Stimulated activated naive B cell treated with anti-CD40 and anti-IgM and Interleukin-4, amounts not matched to agents 10 μg/mL and 1 μg/mL and 100 μg/mL, for 72 hours (primary cell): ENCODE results near the gene RGS3.

Source experiments
- ATAC-seq, 2 donors: fragments of 150-1000 bp; cut with Tn5 transposase; replicated peaks; 2 replicates each; pipeline ENCODE4 v1.10.0; 2021; ENCODE audit warnings: moderate library complexity in 1 of 2
- DNase-seq: peaks from one replicate; pipeline ENCODE4 v3.0.0; 2021
- H3K27ac Mint-ChIP-seq: one replicate; pipeline ENCODE4 v1.8.0; 2022; ENCODE audit warnings: mild to moderate bottlenecking, mixed read lengths
- H3K27me3 Mint-ChIP-seq, 2 donors: one replicate each; pipeline ENCODE4 v1.8.0; 2022; ENCODE audit warnings: mixed read lengths in 2 of 2
- H3K36me3 Mint-ChIP-seq, 2 donors: one replicate each; pipeline ENCODE4 v1.8.0; 2022; ENCODE audit warnings: mixed read lengths in 2 of 2, mild to moderate bottlenecking in 1 of 2
- H3K4me1 Mint-ChIP-seq, 2 donors: one replicate each; pipeline ENCODE4 v1.8.0; 2022; ENCODE audit warnings: mixed read lengths in 2 of 2, mild to moderate bottlenecking in 1 of 2
- H3K4me3 Mint-ChIP-seq, 2 donors: one replicate each; pipeline ENCODE4 v1.8.0; 2022; ENCODE audit warnings: mild to moderate bottlenecking in 2 of 2, mixed read lengths in 2 of 2, moderate library complexity in 1 of 2
- H3K9me3 Mint-ChIP-seq, 2 donors: one replicate each; pipeline ENCODE4 v1.8.0; 2022; ENCODE audit warnings: mixed read lengths in 2 of 2, mild to moderate bottlenecking in 1 of 2

The RGS3 gene

DNA sequence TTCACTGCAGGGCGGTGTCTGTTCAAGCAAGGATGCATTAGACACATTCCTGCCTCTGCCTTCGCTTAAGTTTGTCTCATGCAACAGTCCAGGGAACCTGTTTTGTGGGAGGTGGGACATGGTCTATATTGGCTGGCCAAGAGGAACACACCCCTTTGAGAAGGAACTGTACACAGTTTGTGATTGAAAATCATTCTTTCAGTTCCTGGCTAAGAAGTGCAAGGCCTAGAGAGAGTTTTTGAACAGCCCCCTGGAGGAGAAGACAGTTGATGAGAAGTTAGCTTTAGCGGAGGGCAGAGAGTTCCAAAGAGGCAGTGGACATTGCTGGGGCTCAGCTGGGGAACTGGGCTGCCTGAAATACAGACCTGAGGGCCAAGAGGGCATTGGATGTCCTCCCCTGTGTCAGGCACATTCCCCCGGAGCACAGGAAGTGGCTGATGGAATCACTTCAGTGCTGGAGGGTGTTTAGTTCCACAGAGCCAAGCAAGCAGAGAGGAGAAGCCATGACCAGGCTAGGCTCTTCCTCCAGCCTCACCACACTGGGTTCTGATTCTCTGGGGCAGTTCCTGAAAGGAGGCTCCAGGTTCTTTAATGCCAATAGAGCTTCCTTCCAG is 66.6 kb downstream of the RGS3 start:
- H3K27ac Mint-ChIP-seq = no peak overlapping the region
- no peak for ATAC-seq
- no peak for DNase-seq
- H3K27me3 Mint-ChIP-seq = no peaks in the 10 kb centered on the region
- no peaks in the 10 kb centered on the region for H3K9me3 Mint-ChIP-seq
- peaks cover 16 to 22% of the 10 kb centered on the region in 2 donors for H3K4me1 Mint-ChIP-seq
- no peak overlapping the region for H3K4me3 Mint-ChIP-seq
- no peaks in the 10 kb centered on the region for H3K36me3 Mint-ChIP-seq

DNA sequence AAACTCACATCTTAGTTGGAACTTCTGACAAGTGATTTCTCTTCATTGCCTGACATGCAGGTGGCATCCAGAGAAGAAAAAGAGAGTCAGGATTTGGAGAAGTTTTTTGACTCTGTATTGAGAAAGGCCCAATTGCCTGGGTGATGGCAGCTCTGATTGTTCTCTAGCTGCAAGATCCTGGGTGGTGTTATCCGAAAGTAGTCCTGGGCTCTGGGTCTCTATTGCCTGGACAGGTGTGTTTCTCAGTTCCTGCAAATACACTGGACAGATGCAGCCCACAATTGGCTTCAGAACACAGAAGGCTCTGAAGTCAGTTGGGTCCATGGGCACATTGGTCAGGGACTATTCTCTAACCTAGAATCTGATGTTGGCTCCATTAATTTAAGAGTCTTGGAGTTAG is 67.4 kb downstream of the RGS3 start:
- no peak for DNase-seq
- H3K4me1 Mint-ChIP-seq = peaks cover 12 to 21% of the 10 kb centered on the region in 2 donors
- no peaks in the 10 kb centered on the region for H3K36me3 Mint-ChIP-seq
- no peak overlapping the region for H3K4me3 Mint-ChIP-seq
- no peaks in the 10 kb centered on the region for H3K27me3 Mint-ChIP-seq
- ATAC-seq = no peak
- H3K9me3 Mint-ChIP-seq = no peaks in the 10 kb centered on the region
- no peak overlapping the region for H3K27ac Mint-ChIP-seq

DNA sequence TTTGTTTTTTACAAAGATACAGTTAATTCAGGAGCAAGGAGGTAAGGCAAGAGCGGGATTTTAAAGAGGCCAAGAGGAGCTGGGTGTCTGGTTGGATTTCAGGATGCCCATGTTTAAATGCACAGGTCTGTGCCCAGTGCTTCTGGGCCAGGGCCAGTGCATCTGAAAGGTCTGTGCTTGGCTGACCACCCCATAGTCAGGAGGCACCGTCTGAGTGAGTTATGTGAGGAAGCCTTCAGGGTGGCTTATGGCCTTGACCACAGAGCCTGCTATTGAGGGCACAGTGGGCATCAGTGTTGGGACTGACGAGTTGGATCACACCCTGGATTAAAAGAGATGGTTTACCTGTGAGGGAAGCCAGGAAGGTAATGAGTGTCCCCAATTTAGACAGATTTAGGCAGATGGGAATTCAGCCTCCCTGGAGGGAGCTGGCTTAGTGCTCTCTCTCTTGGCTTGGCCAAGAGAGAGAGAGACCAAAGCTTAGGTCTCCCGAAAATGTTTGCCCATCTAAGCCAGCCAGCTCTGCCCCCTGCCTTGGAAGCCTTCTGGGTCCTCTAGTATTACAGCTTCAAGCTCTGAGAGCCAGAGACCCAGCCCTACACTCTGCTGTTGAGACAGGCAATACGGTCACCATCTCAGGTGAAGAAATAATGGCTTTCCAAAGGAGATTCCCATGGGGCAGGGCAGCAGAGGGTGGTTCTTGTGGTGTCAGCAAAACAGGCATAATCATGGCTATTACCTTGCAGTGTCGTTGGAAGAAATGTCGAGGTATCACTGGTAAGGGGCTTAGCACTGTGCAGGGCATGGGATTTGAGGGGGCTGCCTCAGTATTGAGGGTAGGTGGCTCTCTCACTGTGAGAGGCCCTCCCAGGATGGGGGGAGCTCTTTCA is 68.6 kb downstream of the RGS3 start:
- Mint-ChIP-seq H3K4me3 (no peak overlapping the region), H3K27ac (no peak overlapping the region), H3K4me1 (peaks cover 8 to 17% of the 10 kb centered on the region in 2 donors), H3K9me3 (no peaks in the 10 kb centered on the region), H3K27me3 (no peaks in the 10 kb centered on the region), H3K36me3 (peaks cover 2% of the 10 kb centered on the region in 2 donors)
- DNase-seq (no peak), ATAC-seq (no peak)

DNA sequence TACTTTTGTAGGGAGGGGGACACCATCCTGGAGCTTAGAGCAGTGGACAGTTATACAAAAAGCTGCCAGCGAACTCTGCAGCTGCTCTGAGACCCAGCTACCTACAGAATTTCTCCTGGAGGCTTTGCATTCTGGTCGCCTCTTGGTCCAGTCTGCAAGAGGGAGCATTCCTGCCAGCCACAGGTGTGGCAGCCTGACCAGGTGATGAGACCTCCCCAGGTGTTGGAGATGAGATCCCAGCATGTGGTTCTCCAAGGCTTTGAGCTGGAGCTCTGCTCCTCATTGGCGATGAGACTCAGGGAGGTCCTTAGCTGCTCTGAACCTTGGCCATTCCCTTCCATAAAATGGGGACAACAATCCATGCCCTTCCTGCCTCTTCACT is 69.3 kb downstream of the RGS3 start:
- no peaks in the 10 kb centered on the region for H3K27me3 Mint-ChIP-seq
- DNase-seq (no peak), ATAC-seq (no peak)
- H3K36me3 Mint-ChIP-seq = peaks cover 3 to 4% of the 10 kb centered on the region in 2 donors
- no peak overlapping the region for H3K4me3 Mint-ChIP-seq
- H3K27ac Mint-ChIP-seq = no peak overlapping the region
- H3K4me1 Mint-ChIP-seq = peaks cover 3 to 11% of the 10 kb centered on the region in 2 donors
- H3K9me3 Mint-ChIP-seq = no peaks in the 10 kb centered on the region

DNA sequence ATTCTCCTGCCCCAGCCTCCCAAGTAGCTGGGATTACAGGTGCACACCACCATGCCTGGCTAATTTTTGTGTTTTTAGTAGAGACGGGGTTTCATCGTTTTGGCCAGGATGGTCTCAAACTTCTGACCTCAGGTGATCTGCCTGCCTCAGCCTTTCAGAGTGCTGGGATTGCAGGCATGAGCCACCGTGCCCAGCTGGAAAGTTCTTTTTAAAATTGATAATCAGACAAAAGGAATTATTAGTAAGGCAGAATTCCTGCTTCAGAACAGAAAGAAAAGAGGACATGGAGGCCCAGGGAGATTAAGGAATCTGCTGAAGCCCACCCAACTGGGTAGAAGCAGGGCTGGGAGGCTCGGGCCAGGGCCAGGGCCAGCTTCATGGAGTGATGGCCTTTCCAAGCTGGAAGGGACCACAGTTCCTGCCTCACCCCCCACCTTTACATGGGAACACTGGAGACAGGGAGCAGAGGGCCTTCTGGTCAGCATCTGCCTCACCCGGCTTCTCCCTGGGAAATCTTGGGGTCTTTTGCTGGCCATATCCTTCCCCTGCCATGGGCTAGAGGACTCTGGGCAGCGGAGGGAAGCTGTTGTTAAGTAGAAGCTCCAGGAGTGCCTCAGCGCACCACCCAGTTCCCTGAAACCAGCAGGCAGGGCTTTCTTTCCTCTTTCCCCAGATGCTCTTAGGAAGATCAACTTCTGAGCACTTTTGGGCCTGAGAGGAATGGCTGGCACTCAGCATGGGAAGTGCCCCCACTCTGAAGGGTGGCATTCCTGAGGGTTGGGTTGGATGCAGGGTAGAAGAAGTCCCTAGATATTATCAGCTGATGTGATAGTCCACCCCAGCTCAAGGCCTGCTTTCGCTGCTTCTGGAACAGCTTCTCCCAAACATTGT is 70.1 kb downstream of the RGS3 start:
- H3K36me3 Mint-ChIP-seq = peaks cover 3 to 4% of the 10 kb centered on the region in 2 donors
- no peak overlapping the region for H3K4me3 Mint-ChIP-seq
- ATAC-seq (no peak), DNase-seq (no peak)
- H3K9me3 Mint-ChIP-seq = no peaks in the 10 kb centered on the region
- no peaks in the 10 kb centered on the region for H3K27me3 Mint-ChIP-seq
- H3K4me1 Mint-ChIP-seq = peaks cover 1 to 5% of the 10 kb centered on the region in 2 donors
- no peak overlapping the region for H3K27ac Mint-ChIP-seq

DNA sequence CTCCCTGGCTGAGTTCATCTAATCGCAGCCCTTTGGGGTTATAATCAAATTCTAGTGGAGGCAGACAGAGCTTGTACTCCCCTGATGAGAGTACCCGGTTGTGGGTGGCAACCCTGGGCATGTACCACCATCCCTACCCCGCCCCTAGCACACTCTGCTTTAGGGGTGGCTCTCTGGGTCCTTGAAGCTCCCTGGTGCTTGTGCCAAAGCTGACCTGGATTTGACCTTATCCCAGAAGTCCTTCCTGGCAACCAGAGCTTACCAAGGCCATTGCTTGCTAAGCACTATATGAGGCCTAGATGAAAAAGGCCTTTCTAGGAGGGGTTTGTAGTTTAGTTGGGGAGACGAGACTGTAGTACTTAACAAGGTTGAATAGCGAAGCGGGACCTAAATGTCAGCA is 72.2 kb downstream of the RGS3 start:
- Mint-ChIP-seq H3K27me3 (no peaks in the 10 kb centered on the region), H3K4me3 (no peak overlapping the region), H3K36me3 (peaks cover 3 to 4% of the 10 kb centered on the region in 2 donors), H3K4me1 (peaks cover 0 to 1% of the 10 kb centered on the region in 2 donors), H3K27ac (no peak overlapping the region), H3K9me3 (no peaks in the 10 kb centered on the region)
- ATAC-seq (no peak), DNase-seq (no peak)

DNA sequence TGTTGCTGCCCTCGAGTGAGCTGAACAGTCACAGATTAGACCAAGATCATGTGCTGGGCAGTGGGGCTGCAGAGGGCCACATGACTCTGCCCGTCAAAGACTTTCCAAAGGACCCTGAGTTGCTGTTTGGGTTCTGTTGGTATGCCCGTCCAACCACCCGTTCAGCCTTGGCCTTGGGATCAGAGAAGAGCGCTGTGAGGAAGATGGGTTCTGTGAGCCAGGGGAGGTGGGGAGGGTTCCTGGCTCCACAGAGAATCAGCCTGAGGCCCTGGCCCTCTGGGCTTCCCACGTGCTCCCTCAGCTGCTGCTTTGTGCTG is 72.6 kb downstream of the RGS3 start:
- Mint-ChIP-seq H3K36me3 (peaks cover 3 to 4% of the 10 kb centered on the region in 2 donors), H3K27ac (no peak overlapping the region)
- no peak for ATAC-seq

DNA sequence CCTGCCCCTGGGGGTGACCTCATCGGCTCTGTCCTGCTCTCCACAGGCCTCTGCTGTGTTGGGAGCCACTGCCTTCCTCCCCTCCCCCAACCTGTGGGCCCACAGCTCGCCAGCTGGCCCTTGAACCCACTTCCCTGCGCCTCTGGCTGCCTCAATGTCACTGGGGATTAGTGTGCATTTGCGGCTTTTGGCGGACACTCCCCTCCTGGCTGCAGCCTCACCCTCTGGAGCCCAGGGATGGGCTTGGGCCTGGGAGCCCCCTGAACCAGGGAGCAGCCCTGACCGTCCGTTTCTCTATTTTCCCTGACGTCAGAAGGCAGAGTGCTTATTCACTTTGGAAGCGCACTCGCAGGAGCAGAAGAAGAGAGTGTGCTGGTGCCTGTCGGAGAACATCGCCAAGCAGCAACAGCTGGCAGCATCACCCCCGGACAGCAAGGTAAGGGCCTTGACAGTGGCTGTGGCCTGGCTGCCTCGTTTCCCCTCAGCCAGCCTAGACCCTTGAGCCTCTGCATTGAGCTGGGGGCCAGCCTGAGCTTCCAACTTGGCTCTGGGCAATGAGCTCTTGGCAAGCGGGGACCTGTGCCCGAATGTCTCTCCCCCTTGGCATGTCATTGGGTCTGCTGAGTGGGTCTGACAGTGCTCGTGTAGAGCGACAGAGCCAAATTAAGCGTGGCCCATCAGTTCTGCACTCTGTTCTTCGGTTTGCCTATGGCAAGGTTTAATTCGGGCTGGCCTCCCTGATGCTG is 73.1 kb downstream of the RGS3 start:
- ATAC-seq = no peak
- peaks cover 3 to 4% of the 10 kb centered on the region in 2 donors for H3K36me3 Mint-ChIP-seq
- no peak for DNase-seq
- peaks cover 0 to 1% of the 10 kb centered on the region in 2 donors for H3K4me1 Mint-ChIP-seq
- H3K4me3 Mint-ChIP-seq = no peak overlapping the region
- H3K27ac Mint-ChIP-seq = no peak overlapping the region
- no peaks in the 10 kb centered on the region for H3K9me3 Mint-ChIP-seq
- no peaks in the 10 kb centered on the region for H3K27me3 Mint-ChIP-seq

More for the DNA sequence above, 72.6 kb downstream of the RGS3 start:
- no peak overlapping the region for H3K4me3 Mint-ChIP-seq
- DNase-seq = no peak
- no peaks in the 10 kb centered on the region for H3K9me3 Mint-ChIP-seq
- peaks cover 0 to 1% of the 10 kb centered on the region in 2 donors for H3K4me1 Mint-ChIP-seq
- H3K27me3 Mint-ChIP-seq = no peaks in the 10 kb centered on the region

DNA sequence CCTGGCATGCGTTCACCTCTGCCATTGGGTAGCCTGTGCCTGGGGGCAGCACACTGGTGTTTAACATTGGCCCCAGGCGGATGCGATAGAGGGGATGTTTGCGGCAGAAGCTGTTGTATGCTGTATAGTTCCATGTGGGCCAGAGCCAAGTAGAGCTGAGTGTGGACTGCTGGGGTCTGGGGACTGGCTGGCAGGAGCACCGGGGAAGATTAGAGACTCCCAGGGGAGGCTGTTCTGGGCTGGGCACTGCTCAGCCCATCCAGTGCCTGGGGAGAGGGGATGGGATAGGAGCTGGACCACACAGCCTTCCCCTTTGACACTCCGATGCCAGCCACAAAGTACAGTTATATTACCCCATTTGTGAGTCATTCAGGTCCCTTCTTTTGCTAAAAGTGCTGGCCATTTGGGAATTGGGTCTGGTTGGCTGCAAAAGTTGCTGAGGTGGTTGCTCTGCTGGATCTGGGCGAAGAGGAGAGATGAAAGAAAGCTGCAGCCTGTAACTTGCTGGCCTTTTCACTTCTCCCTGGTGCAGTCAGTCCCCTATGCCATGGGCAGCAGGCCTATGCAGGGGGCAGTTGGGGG is 73.8 kb downstream of the RGS3 start:
- no peak for ATAC-seq
- no peaks in the 10 kb centered on the region for H3K27me3 Mint-ChIP-seq
- H3K4me1 Mint-ChIP-seq = peaks cover 0 to 1% of the 10 kb centered on the region in 2 donors
- H3K9me3 Mint-ChIP-seq = no peaks in the 10 kb centered on the region
- no peak overlapping the region for H3K27ac Mint-ChIP-seq
- H3K4me3 Mint-ChIP-seq = no peak overlapping the region
- DNase-seq = no peak
- peaks cover 4 to 7% of the 10 kb centered on the region in 2 donors for H3K36me3 Mint-ChIP-seq

DNA sequence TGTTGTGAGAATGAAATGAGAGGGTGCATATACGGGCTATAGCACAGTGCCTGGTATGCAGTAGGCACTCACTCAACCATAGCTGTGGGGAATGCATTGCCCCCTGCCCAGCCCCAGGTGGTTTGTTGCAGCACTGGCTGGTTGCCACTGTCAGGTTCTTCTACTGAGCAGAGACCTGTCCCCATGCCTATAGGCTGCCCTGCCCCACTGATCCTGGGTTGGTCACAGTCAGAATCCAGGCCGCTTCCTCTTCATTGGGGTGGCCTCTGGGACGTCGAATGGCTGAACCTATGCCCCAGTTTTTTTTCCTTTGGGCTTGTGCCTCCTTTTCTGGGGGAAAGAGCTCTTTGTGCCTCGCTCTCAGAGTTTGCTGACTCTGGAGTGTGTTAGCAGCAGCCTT is 74.6 kb downstream of the RGS3 start:
- Mint-ChIP-seq H3K27me3 (no peaks in the 10 kb centered on the region), H3K4me1 (peaks cover 0 to 1% of the 10 kb centered on the region in 2 donors), H3K36me3 (peaks cover 4 to 7% of the 10 kb centered on the region in 2 donors), H3K9me3 (no peaks in the 10 kb centered on the region), H3K4me3 (no peak overlapping the region), H3K27ac (no peak overlapping the region)
- ATAC-seq (no peak), DNase-seq (no peak)

DNA sequence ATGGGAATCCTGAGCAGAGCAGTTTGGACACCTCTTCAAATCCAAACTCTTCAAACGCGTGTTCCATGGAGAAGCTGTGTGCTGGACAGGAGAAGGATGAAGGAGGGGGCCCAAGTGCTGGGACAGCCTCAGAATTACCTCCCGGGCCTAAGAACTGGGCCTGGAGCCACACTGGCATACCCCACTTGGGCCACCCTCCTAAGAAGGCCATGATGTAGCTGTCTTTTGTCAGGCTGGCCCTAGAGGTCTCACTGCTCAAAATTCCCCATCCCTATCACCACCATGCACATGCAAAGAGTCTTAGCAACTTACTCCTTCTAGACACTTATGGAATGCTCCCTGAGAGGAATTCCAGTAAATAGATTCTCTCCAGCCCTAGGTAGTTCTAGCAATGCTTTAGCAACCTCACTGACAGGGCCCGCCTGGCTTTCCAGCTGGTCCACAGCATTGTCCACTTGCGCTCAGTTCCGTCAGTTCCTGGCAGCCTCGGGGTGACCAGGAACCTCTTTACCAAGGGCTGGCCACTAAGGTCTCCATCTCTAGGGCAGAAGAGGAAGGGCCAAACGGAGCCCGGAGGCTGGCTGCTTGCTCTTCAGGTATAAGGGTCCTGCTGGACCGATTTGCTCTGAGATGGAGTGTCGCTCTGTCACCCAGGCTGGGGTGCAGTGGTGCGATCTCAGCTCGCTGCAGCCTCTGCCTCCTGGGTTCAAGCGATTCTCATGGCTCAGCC is 75.3 kb downstream of the RGS3 start:
- Mint-ChIP-seq H3K4me3 (no peak overlapping the region), H3K36me3 (peaks cover 4 to 7% of the 10 kb centered on the region in 2 donors), H3K4me1 (peaks cover 0 to 1% of the 10 kb centered on the region in 2 donors)

DNA sequence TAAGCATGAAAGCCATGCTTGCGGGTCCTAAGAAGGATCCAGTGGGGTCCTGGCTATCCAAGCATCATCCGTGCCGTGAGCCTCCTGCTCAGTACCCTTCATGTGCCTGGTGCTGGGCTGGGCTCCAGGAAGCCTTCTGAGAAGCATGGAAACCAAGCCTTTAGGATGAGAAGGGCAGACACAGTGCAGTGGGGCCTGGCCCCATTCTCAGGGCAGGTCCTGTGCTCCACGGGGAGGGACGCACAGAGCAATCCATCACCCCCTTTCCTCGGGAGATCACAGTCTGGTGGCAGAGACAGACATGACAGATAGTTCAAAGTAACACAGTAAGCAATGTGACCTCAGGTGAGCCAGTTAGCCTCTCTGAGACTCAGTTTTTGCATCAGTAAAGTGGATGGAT is 76.9 kb downstream of the RGS3 start:
- Mint-ChIP-seq H3K27ac (no peak overlapping the region), H3K9me3 (no peaks in the 10 kb centered on the region), H3K4me3 (no peak overlapping the region), H3K27me3 (no peaks in the 10 kb centered on the region), H3K4me1 (peaks cover 0 to 1% of the 10 kb centered on the region in 2 donors), H3K36me3 (peaks cover 4 to 7% of the 10 kb centered on the region in 2 donors)
- ATAC-seq = no peak
- DNase-seq = no peak

More for the DNA sequence above, 75.3 kb downstream of the RGS3 start:
- Mint-ChIP-seq H3K27me3 (no peaks in the 10 kb centered on the region), H3K27ac (no peak overlapping the region), H3K9me3 (no peaks in the 10 kb centered on the region)
- ATAC-seq (no peak), DNase-seq (no peak)
